H1 (cell line): Measurements from ENCODE around the gene BNIP5. TPM values are rescaled to one million over a fixed set of nuclear protein-coding genes. Genes with fewer than 3 reads are reported as not detected.

ENCODE experiments used
- CTCF ChIA-PET: fragments of 300-600 bp; sonication (Branson Sonifier 250); formaldehyde crosslinking; loops from one replicate; lab custom pipeline; 2021; ENCODE audit not compliant: partially characterized antibody; lab: Charles Lee
- POLR2A ChIA-PET: fragments of 300-600 bp; sonication (Branson Sonifier 250); formaldehyde crosslinking; loops from one replicate; lab custom pipeline; 2021; ENCODE audit warnings: inconsistent platforms; ENCODE audit not compliant: partially characterized antibody; lab: Charles Lee
- DNase-seq, 2 experiments: peaks; one replicate each; pipeline versions ENCODE4 v3.0.0 to v3.0.0-alpha.2; 2010 to 2022; ENCODE audit warnings: low spot score in 2 of 2, low read depth in 1 of 2, mixed read lengths in 1 of 2
- FAIRE-seq: peaks from 2 replicates; lab custom pipeline; 2011; peaks lifted over from hg19 to GRCh38; lab: Jason Lieb, UNC
- H2AFZ ChIP-seq: 2 replicates; pipeline ENCODE4 v1.8.1; 2012; ENCODE audit warnings: low read length, inconsistent platforms
- H2AK5ac ChIP-seq: 2 replicates; pipeline ENCODE4 v1.6.1; 2013; ENCODE audit warnings: low read depth, low read length
- H2BK120ac ChIP-seq: replicated peaks from 2 replicates; pipeline ENCODE3; 2013; ENCODE audit warnings: low read depth, low read length, inconsistent platforms
- H2BK12ac ChIP-seq: 2 replicates; pipeline ENCODE4 v1.6.1; 2013; ENCODE audit warnings: low read depth, low read length
- H2BK15ac ChIP-seq: 2 replicates; pipeline ENCODE4 v1.6.1; 2013; ENCODE audit warnings: low read length
- H2BK20ac ChIP-seq: 2 replicates; pipeline ENCODE4 v1.6.1; 2013; ENCODE audit warnings: low read length
- H2BK5ac ChIP-seq: 2 replicates; pipeline ENCODE4 v1.6.1; 2013; ENCODE audit warnings: low read depth, low read length
- H3K14ac ChIP-seq: 2 replicates; pipeline ENCODE4 v1.6.1; 2013; ENCODE audit warnings: inconsistent platforms; ENCODE audit not compliant: insufficient read length
- H3K18ac ChIP-seq: 2 replicates; pipeline ENCODE4 v1.6.1; 2013; ENCODE audit warnings: low read length; ENCODE audit errors: extremely low read depth
- H3K23ac ChIP-seq: 2 replicates; pipeline ENCODE4 v1.6.1; 2013; ENCODE audit warnings: inconsistent platforms; ENCODE audit not compliant: insufficient read length
- H3K23me2 ChIP-seq: 2 replicates; pipeline ENCODE4 v1.6.1; 2013; ENCODE audit warnings: low read depth, low read length
- H3K27ac ChIP-seq: 2 replicates; pipeline ENCODE4 v1.6.1; 2011; ENCODE audit warnings: low read depth, low read length, inconsistent platforms
- H3K27me3 ChIP-seq, 4 experiments: replicated peaks in 1 of 4; 1 replicate in 1 of 4; 2 replicates in 3 of 4; pipeline versions ENCODE4 v1.6.1 to v1.8.1; 2011 to 2013; ENCODE audit warnings: low read length in 3 of 4, mild to moderate bottlenecking in 3 of 4, inconsistent platforms in 2 of 4, mixed read lengths in 2 of 4, moderate library complexity in 1 of 4; ENCODE audit not compliant: control insufficient read depth in 3 of 4, insufficient read depth in 3 of 4; ENCODE audit errors: extremely low read depth in 1 of 4
- H3K36me3 ChIP-seq, 4 experiments: 2 replicates each; pipeline versions ENCODE4 v1.6.1 to v1.8.1; 2011 to 2013; ENCODE audit warnings: mild to moderate bottlenecking in 4 of 4, low read length in 3 of 4, moderate library complexity in 2 of 4, control low read depth in 1 of 4, inconsistent platforms in 1 of 4; ENCODE audit not compliant: insufficient read depth in 4 of 4, control insufficient read depth in 2 of 4
- H3K4ac ChIP-seq: replicated peaks from 2 replicates; pipeline ENCODE3; 2013; ENCODE audit warnings: low read length, low read depth, mixed read lengths, inconsistent platforms; ENCODE audit not compliant: insufficient read length
- H3K4me1 ChIP-seq, 4 experiments: replicated peaks in 1 of 4; 1 replicate in 1 of 4; 2 replicates in 3 of 4; pipeline versions ENCODE4 v1.6.1 to v1.8.1; 2011 to 2013; ENCODE audit warnings: low read length in 3 of 4, inconsistent platforms in 2 of 4, mixed read lengths in 1 of 4; ENCODE audit not compliant: insufficient read depth in 4 of 4, control insufficient read depth in 3 of 4
- H3K4me2 ChIP-seq, 2 experiments: 2 replicates each; pipeline versions ENCODE4 v1.6.1 to v1.8.1; 2011 to 2013; ENCODE audit warnings: low read depth in 2 of 2, low read length in 2 of 2, control low read depth in 1 of 2, inconsistent platforms in 1 of 2, mild to moderate bottlenecking in 1 of 2; ENCODE audit not compliant: insufficient read depth in 1 of 2
- H3K4me3 ChIP-seq, 4 experiments: fragments of 200-600, 300-600 bp in 1 of 4; sonication (generic), shearing (Covaris generic), sonication (Bioruptor Twin) in 1 of 4; 2 replicates each; pipeline versions ENCODE4 v1.5.1 to v1.8.1; 2011 to 2016; ENCODE audit warnings: low read length in 4 of 4, low read depth in 3 of 4, control low read depth in 2 of 4, inconsistent platforms in 2 of 4, mild to moderate bottlenecking in 2 of 4, mixed read lengths in 1 of 4, moderate library complexity in 1 of 4; ENCODE audit not compliant: insufficient read depth in 2 of 4; ENCODE audit errors: extremely low read depth in 1 of 4
- H3K56ac ChIP-seq: replicated peaks from 2 replicates; pipeline ENCODE3; 2013; ENCODE audit warnings: low read depth, mild to moderate bottlenecking, mixed read lengths, low read length, inconsistent platforms; ENCODE audit not compliant: insufficient read length
- H3K79me1 ChIP-seq: 2 replicates; pipeline ENCODE4 v1.6.1; 2013; ENCODE audit warnings: low read depth, low read length, control low read depth
- H3K79me2 ChIP-seq, 2 experiments: 2 replicates each; pipeline versions ENCODE4 v1.6.1 to v1.8.1; 2012 to 2013; ENCODE audit warnings: low read length in 2 of 2, mild to moderate bottlenecking in 2 of 2, inconsistent platforms in 1 of 2; ENCODE audit not compliant: insufficient read depth in 2 of 2, control insufficient read depth in 1 of 2
- H3K9ac ChIP-seq, 4 experiments: replicated peaks in 1 of 4; 1 replicate in 1 of 4; 2 replicates in 3 of 4; pipeline versions ENCODE4 v1.6.1 to v1.8.1; 2011 to 2013; ENCODE audit warnings: low read depth in 3 of 4, low read length in 3 of 4, control low read depth in 2 of 4, mild to moderate bottlenecking in 2 of 4, moderate library complexity in 2 of 4, inconsistent platforms in 1 of 4; ENCODE audit errors: extremely low read depth in 1 of 4
- H3K9me3 ChIP-seq, 2 experiments: 2 replicates each; pipeline versions ENCODE4 v1.6.1 to v1.8.1; 2012 to 2013; ENCODE audit warnings: mild to moderate bottlenecking in 2 of 2, moderate library complexity in 2 of 2, control low read depth in 1 of 2, inconsistent platforms in 1 of 2, low read depth in 1 of 2, low read length in 1 of 2, mixed read lengths in 1 of 2; ENCODE audit not compliant: insufficient read depth in 2 of 2
- H4K20me1 ChIP-seq, 2 experiments: replicated peaks in 1 of 2; 2 replicates each; pipeline versions ENCODE3 to v1.8.1; 2011 to 2013; ENCODE audit warnings: inconsistent platforms in 2 of 2, low read length in 2 of 2, mild to moderate bottlenecking in 1 of 2; ENCODE audit not compliant: insufficient read depth in 2 of 2, control insufficient read depth in 1 of 2
- H4K5ac ChIP-seq: 2 replicates; pipeline ENCODE4 v1.6.1; 2013; ENCODE audit warnings: low read length, low read depth, mixed read lengths, inconsistent platforms; ENCODE audit not compliant: insufficient read length
- H4K8ac ChIP-seq: 2 replicates; pipeline ENCODE4 v1.8.0; 2013; ENCODE audit warnings: mild to moderate bottlenecking, moderate library complexity, low read length, inconsistent platforms; ENCODE audit not compliant: insufficient read depth; ENCODE audit errors: extremely low read depth
- H4K91ac ChIP-seq: replicated peaks from 2 replicates; pipeline ENCODE3; 2013; ENCODE audit warnings: low read length, mixed read lengths, inconsistent platforms; ENCODE audit not compliant: insufficient read length
- BRCA1 ChIP-seq: IDR thresholded peaks from 2 replicates; pipeline ENCODE4 v1.6.1; 2012; ENCODE audit warnings: low read depth, low read length, improper control_type of control experiment
- HDAC6 ChIP-seq: IDR thresholded peaks from one replicate; pipeline ENCODE4 v1.7.1; 2012; ENCODE audit warnings: low read depth, mild to moderate bottlenecking, inconsistent platforms, low read length, moderate library complexity
- JUND ChIP-seq: IDR thresholded peaks from 2 replicates; pipeline ENCODE4 v1.6.1; 2011; ENCODE audit warnings: mild to moderate bottlenecking, improper control_type of control experiment, low read length
- NANOG ChIP-seq: IDR thresholded peaks from 2 replicates; pipeline ENCODE4 v1.6.1; 2011; ENCODE audit warnings: low read length, low read depth, mild to moderate bottlenecking, inconsistent platforms; ENCODE audit not compliant: insufficient read depth, poor library complexity, severe bottlenecking
- SIN3A ChIP-seq, 2 experiments: IDR thresholded peaks in 1 of 2; conservative IDR thresholded peaks in 1 of 2; 2 replicates each; pipeline ENCODE4 v1.6.1; 2011 to 2012; ENCODE audit warnings: low read length in 2 of 2, improper control_type of control experiment in 1 of 2, low read depth in 1 of 2, mild to moderate bottlenecking in 1 of 2
- SRF ChIP-seq: IDR thresholded peaks from 2 replicates; pipeline ENCODE4 v1.6.1; 2011; ENCODE audit warnings: mild to moderate bottlenecking, low read depth, low read length, moderate library complexity
- WGBS, 2 experiments: shearing (Covaris generic) in 1 of 2; methylation state at CpG; one replicate each; pipeline versions ENCODE4 v1.1.6 to v1.1.7; 2013 to 2015; ENCODE audit warnings: low lambda C conversion rate in 2 of 2, mixed read lengths in 2 of 2, inconsistent platforms in 1 of 2, low coverage in 1 of 2, missing lambda C conversion rate in 1 of 2; ENCODE audit not compliant: insufficient replicate concordance in 2 of 2, insufficient coverage in 1 of 2, insufficient read length in 1 of 2; ENCODE audit errors: extremely low coverage in 1 of 2, missing lambda C conversion rate in 1 of 2; 5-methylcytosine and 5-hydroxymethylcytosine counted together
- polyA plus RNA-seq, 7 experiments: library from polyadenylated mRNA; depleted of rRNA in 3 of 7; stranded (reverse) in 5 of 7; unstranded in 2 of 7; fragments of >200 nt in 5 of 7; fragments of 200-250 nt in 2 of 7; gene quantifications; 1 replicate in 5 of 7; 2 replicates in 1 of 7; 4 replicates in 1 of 7; pipeline versions ENCODE4 v1.2.1 to v1.2.3, GENCODE V29; 2011 to 2013; ENCODE audit warnings: missing spikeins in 2 of 7, mixed read lengths in 2 of 7
- total RNA-seq: library from RNA; stranded (reverse); fragmentation: NEBNext Ultra II Directional; extraction: Animal tissue kit (Norgen Biotek cat#: 25700); gene quantifications from 2 replicates; pipeline ENCODE4 v1.2.1, GENCODE V29; 2021

Gene BNIP5
- total and polyA plus RNA-seq, 2 of the 8 experiments (the other 6 are each of a cell fraction or from before 2014, with no cell fraction given): not detected

DNA sequence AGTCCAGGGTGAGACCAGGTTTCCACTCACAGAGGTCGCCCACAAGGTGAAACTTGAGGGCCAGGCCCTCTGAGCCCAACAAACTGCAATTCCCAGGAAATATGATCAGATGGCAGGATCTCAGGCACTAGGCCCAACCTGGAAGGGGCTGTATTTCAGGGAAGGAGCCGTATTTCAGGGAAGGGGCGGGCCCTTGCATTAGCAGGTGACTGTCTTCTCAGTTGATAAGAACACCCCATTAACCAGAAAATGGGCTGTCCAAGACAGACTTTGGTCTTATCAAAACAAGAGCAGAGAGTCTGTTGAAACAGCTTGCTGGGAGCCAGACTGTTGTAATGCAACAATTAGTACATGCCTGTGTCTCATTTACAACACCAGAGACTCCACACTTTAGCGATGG lies 10.9 kb upstream of the BNIP5 start:
- H2BK5ac ChIP-seq: no peak overlapping the region
- H2BK20ac ChIP-seq: no peak overlapping the region
- H4K5ac ChIP-seq: no peak overlapping the region
- no peak overlapping the region for H2AFZ ChIP-seq
- H4K20me1 ChIP-seq: no peaks in the 10 kb centered on the region
- H3K4me1 ChIP-seq: no peaks in the 10 kb centered on the region
- CTCF ChIA-PET: interaction anchor here (0.6 to 4.0 kb wide), 7 partner anchors 12 to 824 kb away, joined by 3 to 47 read pairs (median 3); no protein-coding TSS in a partner anchor
- H3K79me1 ChIP-seq: no peaks in the 10 kb centered on the region
- no peak overlapping the region for H3K4me2 ChIP-seq
- H3K14ac ChIP-seq: no peak overlapping the region
- no peak overlapping the region for H4K91ac ChIP-seq
- no peak overlapping the region for H3K9ac ChIP-seq
- H2AK5ac ChIP-seq: no peak overlapping the region
- POLR2A ChIA-PET: interaction anchor here (1.6 kb wide), 1 partner anchor 8 kb away, joined by 3 read pairs; no protein-coding TSS in a partner anchor
- H4K8ac ChIP-seq: 0 out of 2 replicates have a peak overlapping the region, but pooled peaks have one; percentile 11
- FAIRE-seq: no peak
- no peak overlapping the region for H3K56ac ChIP-seq
- H3K9me3 ChIP-seq: no peaks in the 10 kb centered on the region
- TF ChIP-seq BRCA1: no peak
- no peak for TF ChIP-seq SRF
- TF ChIP-seq HDAC6: no peak
- TF ChIP-seq JUND: no peak
- no peak for TF ChIP-seq SIN3A (conservative IDR thresholded peaks at IDR 0.05 in 1 of 2, IDR thresholded peaks at IDR 0.05 in 1 of 2; ENCODE audit: low read depth in 1 of 2, low read length in 2 of 2)
- no peak for TF ChIP-seq NANOG
- no peak overlapping the region for H2BK15ac ChIP-seq
- H2BK120ac ChIP-seq: no peak overlapping the region
- no peaks in the 10 kb centered on the region for H3K27me3 ChIP-seq
- no peak overlapping the region for H3K18ac ChIP-seq
- no peak overlapping the region for H2BK12ac ChIP-seq
- no peak overlapping the region for H3K4me3 ChIP-seq
- no peaks in the 10 kb centered on the region for H3K36me3 ChIP-seq
- WGBS, 2 experiments: 88% methylated on average over 4 of the region's 4 CpGs; no CpG with 5 or more reads in 1 of the 2 experiments
- no peaks in the 10 kb centered on the region for H3K79me2 ChIP-seq
- H3K23ac ChIP-seq: no peak overlapping the region
- H3K27ac ChIP-seq: no peak overlapping the region
- no peaks in the 10 kb centered on the region for H3K23me2 ChIP-seq
- H3K4ac ChIP-seq: no peak overlapping the region
- DNase-seq: no peak
